Kidney epithelial cell (primary cell): ENCODE measurements around the gene HOXA6. TPM values are rescaled to one million over a fixed set of nuclear protein-coding genes. Genes with fewer than 3 reads are reported as not detected.

ENCODE experiments used
- DNase-seq: peaks from one replicate; pipeline ENCODE4 v3.0.0-alpha.2; 2010; ENCODE audit warnings: low read depth
- H3K27me3 ChIP-seq: 2 replicates; pipeline ENCODE4 v1.6.0; 2011; ENCODE audit warnings: low read length; ENCODE audit not compliant: control insufficient read depth, insufficient read depth
- H3K36me3 ChIP-seq: 2 replicates; pipeline ENCODE4 v1.5.1; 2011; ENCODE audit warnings: low read length; ENCODE audit not compliant: control insufficient read depth, insufficient read depth
- H3K4me3 ChIP-seq: 2 replicates; pipeline ENCODE4 v1.5.1; 2011; ENCODE audit warnings: low read depth, mild to moderate bottlenecking, control low read depth, low read length
- CTCF ChIP-seq: IDR thresholded peaks from 2 replicates; pipeline ENCODE4 v1.5.1; 2011; ENCODE audit warnings: mild to moderate bottlenecking, moderate library complexity, low read length, control low read depth, inconsistent platforms; ENCODE audit not compliant: insufficient read depth, poor library complexity, severe bottlenecking
- total RNA-seq: library from RNA; depleted of rRNA; stranded (reverse); fragments of >200 nt; gene quantifications from 2 replicates; pipeline ENCODE4 v1.2.3, GENCODE V29; 2015

Gene HOXA6
- total RNA-seq, 1 donor from 2014 or later, result 4.8 TPM

- peaks cover 3% of the 10 kb centered on the region for H3K36me3 ChIP-seq
- DNase-seq, result no peak
- peak overlapping the region; percentile 72 for H3K4me3 ChIP-seq
- no peak for TF ChIP-seq CTCF
- H3K27me3 ChIP-seq, result peaks cover 2% of the 10 kb centered on the region
Observed at GRCh38 chr7:27142580-27143022, 5.0 kb downstream of the HOXA6 start.

GRCh38 chr7:27141923-27142579, 5.5 kb downstream of the HOXA6 start:
- no peak for TF ChIP-seq CTCF
- Histone ChIP-seq H3K27me3 (peaks cover 2% of the 10 kb centered on the region), H3K36me3 (peaks cover 3% of the 10 kb centered on the region), H3K4me3 (peak overlapping the region; percentile 72)
- no peak for DNase-seq

- DNase-seq, result no peak
- TF ChIP-seq CTCF, result no peak
- Histone ChIP-seq H3K4me3 (peak overlapping the region; percentile 72), H3K36me3 (peaks cover 3% of the 10 kb centered on the region), H3K27me3 (peaks cover 2% of the 10 kb centered on the region)
Observed at GRCh38 chr7:27141137-27141922, 6.2 kb downstream of the HOXA6 start.

- no peak for TF ChIP-seq CTCF
- peak overlapping the region; percentile 72 for H3K4me3 ChIP-seq
- no peak for DNase-seq
- peaks cover 3% of the 10 kb centered on the region for H3K36me3 ChIP-seq
- peaks cover 2% of the 10 kb centered on the region for H3K27me3 ChIP-seq
Observed at GRCh38 chr7:27140126-27140857, 7.3 kb downstream of the HOXA6 start.

GRCh38 chr7:27139334-27140125, 8.0 kb downstream of the HOXA6 start:
- H3K4me3 ChIP-seq, result peak overlapping the region; percentile 72
- DNase-seq, result no peak

More at GRCh38 chr7:27139334-27140125, 8.0 kb downstream of the HOXA6 start:
- Histone ChIP-seq H3K27me3 (peaks cover 2% of the 10 kb centered on the region), H3K36me3 (peaks cover 3% of the 10 kb centered on the region)
- TF ChIP-seq CTCF, result no peak
